ENCODE measurements around the gene CCDC3.
"Not testable (repeated sequence)": the region's sequence is repeated elsewhere in the genome, so short reads cannot be mapped to it uniquely, and the experiment has no call there.

The CCDC3 gene

GRCh38 chr10:12869427-12869826 is 132.1 kb downstream of the CCDC3 start:
- TF ChIP-seq CTCF (conservative IDR thresholded peaks at IDR 0.05; ENCODE audit: low read length), result no peak
- DNase-seq (ENCODE audit: low read depth), result no peak
- no peak overlapping the region for H3K4me3 ChIP-seq (ENCODE audit: low read length)

- TF ChIP-seq CTCF (conservative IDR thresholded peaks at IDR 0.05; ENCODE audit: low read length), result no peak
- DNase-seq (ENCODE audit: low read depth), result no peak
Observed at GRCh38 chr10:12868229-12868628, 133.3 kb downstream of the CCDC3 start.

GRCh38 chr10:12865515-12865914 is 136.0 kb downstream of the CCDC3 start:
- DNase-seq (ENCODE audit: low read depth); H3K4me3 ChIP-seq (ENCODE audit: low read length): not testable (repeated sequence)

More at GRCh38 chr10:12868229-12868628, 133.3 kb downstream of the CCDC3 start:
- H3K4me3 ChIP-seq (ENCODE audit: low read length), result no peak overlapping the region

GRCh38 chr10:12862459-12862858 is 139.1 kb downstream of the CCDC3 start:
- no peak for TF ChIP-seq CTCF (conservative IDR thresholded peaks at IDR 0.05; ENCODE audit: low read length)
- no peak overlapping the region for H3K4me3 ChIP-seq (ENCODE audit: low read length)
- no peak for DNase-seq (ENCODE audit: low read depth)

GRCh38 chr10:12854988-12855387 is 146.5 kb downstream of the CCDC3 start:
- no peak for DNase-seq (ENCODE audit: low read depth)
- no peak for TF ChIP-seq CTCF (conservative IDR thresholded peaks at IDR 0.05; ENCODE audit: low read length)
- no peak overlapping the region for H3K4me3 ChIP-seq (ENCODE audit: low read length)

GRCh38 chr10:12852687-12853086 is 148.8 kb downstream of the CCDC3 start:
- peak; percentile 26 for DNase-seq (ENCODE audit: low read depth)
- TF ChIP-seq CTCF (conservative IDR thresholded peaks at IDR 0.05; ENCODE audit: low read length), result no peak
- no peak overlapping the region for H3K4me3 ChIP-seq (ENCODE audit: low read length)

- TF ChIP-seq CTCF (conservative IDR thresholded peaks at IDR 0.05; ENCODE audit: low read length), result no peak
- no peak for DNase-seq (ENCODE audit: low read depth)
- no peak overlapping the region for H3K4me3 ChIP-seq (ENCODE audit: low read length)
Observed at GRCh38 chr10:12849319-12850181, 152.0 kb downstream of the CCDC3 start.

Measured in AG10803 (cell line).